T-cell (primary cell): ENCODE measurements around the gene ARL10. TPM values are rescaled to one million over a fixed set of nuclear protein-coding genes. Genes with fewer than 3 reads are reported as not detected.

Source experiments
- ATAC-seq, 4 experiments: fragments of 200-7000 bp in 3 of 4; fragments of 150-1000 bp in 1 of 4; cut with Tn5 transposase; replicated peaks in 1 of 4; 1 replicate in 3 of 4; 2 replicates in 1 of 4; pipeline ENCODE4 v1.10.0; 2021; ENCODE audit warnings: moderate library complexity in 3 of 4, mild to moderate bottlenecking in 2 of 4, moderate number of reproducible peaks in 1 of 4
- CTCF ChIA-PET, 2 donors: fragments of 300-600 bp; sonication (Branson Sonifier 250); formaldehyde crosslinking; loops; one replicate each; lab custom pipeline; 2022; ENCODE audit warnings: antibody characterized with exemption in 2 of 2; lab: Charles Lee
- POLR2A ChIA-PET, 2 donors: fragments of 300-600 bp; sonication (Branson Sonifier 250); formaldehyde crosslinking; loops; one replicate each; lab custom pipeline; 2022; ENCODE audit warnings: antibody characterized with exemption in 2 of 2; lab: Charles Lee
- DNase-seq, 35 experiments: peaks; one replicate each; pipeline versions ENCODE4 v3.0.0 to v3.0.0-alpha.2; 2013 to 2023
- H3K27ac ChIP-seq: one replicate; pipeline ENCODE4 v1.5.1; 2013; ENCODE audit warnings: low read length
- H3K27me3 ChIP-seq, 2 experiments: replicated peaks in 1 of 2; 1 replicate in 1 of 2; 2 replicates in 1 of 2; pipeline versions ENCODE4 v1.6.1 to v1.7.0; 2013; ENCODE audit warnings: low read length in 1 of 2, mixed read lengths in 1 of 2; ENCODE audit not compliant: control insufficient read depth in 2 of 2, insufficient read depth in 2 of 2; ENCODE audit errors: extremely low read depth in 1 of 2
- H3K36me3 ChIP-seq, 2 donors: 1 replicate in 1 of 2; 2 replicates in 1 of 2; pipeline versions ENCODE4 v1.6.1 to v1.7.0; 2013; ENCODE audit warnings: low read length in 1 of 2; ENCODE audit not compliant: control insufficient read depth in 2 of 2, insufficient read depth in 1 of 2; ENCODE audit errors: extremely low read depth in 1 of 2
- H3K4me1 ChIP-seq, 2 experiments: 1 replicate in 1 of 2; 2 replicates in 1 of 2; pipeline versions ENCODE4 v1.6.1 to v1.7.0; 2013; ENCODE audit warnings: low read length in 2 of 2, mixed read lengths in 1 of 2; ENCODE audit not compliant: insufficient read depth in 2 of 2, control insufficient read depth in 1 of 2; ENCODE audit errors: extremely low read depth in 1 of 2
- H3K4me3 ChIP-seq, 2 donors: 1 replicate in 1 of 2; 2 replicates in 1 of 2; pipeline versions ENCODE4 v1.5.1 to v1.7.0; 2013; ENCODE audit warnings: mild to moderate bottlenecking in 2 of 2, low read length in 1 of 2, moderate library complexity in 1 of 2; ENCODE audit not compliant: control insufficient read depth in 1 of 2; ENCODE audit errors: extremely low read depth in 1 of 2
- H3K9me3 ChIP-seq: 2 replicates; pipeline ENCODE4 v1.7.0; 2013
- H3K27ac Mint-ChIP-seq, 2 donors: one replicate each; pipeline ENCODE4 v1.8.0; 2020 to 2021; ENCODE audit warnings: mild to moderate bottlenecking in 2 of 2, mixed read lengths in 2 of 2
- H3K27me3 Mint-ChIP-seq, 2 donors: one replicate each; pipeline ENCODE4 v1.8.0; 2021 to 2022; ENCODE audit warnings: mixed read lengths in 2 of 2
- H3K36me3 Mint-ChIP-seq: one replicate; pipeline ENCODE4 v1.8.0; 2021; ENCODE audit warnings: mixed read lengths
- H3K4me1 Mint-ChIP-seq, 3 donors: one replicate each; pipeline ENCODE4 v1.8.0; 2020 to 2022; ENCODE audit warnings: mixed read lengths in 3 of 3, mild to moderate bottlenecking in 1 of 3
- H3K4me3 Mint-ChIP-seq, 3 donors: one replicate each; pipeline ENCODE4 v1.8.0; 2020 to 2022; ENCODE audit warnings: mild to moderate bottlenecking in 3 of 3, mixed read lengths in 3 of 3, moderate library complexity in 3 of 3
- H3K9me3 Mint-ChIP-seq, 3 donors: one replicate each; pipeline ENCODE4 v1.8.0; 2020 to 2022; ENCODE audit warnings: mixed read lengths in 3 of 3
- WGBS: methylation state at CpG from one replicate; pipeline ENCODE4 v1.1.5; 2013; ENCODE audit warnings: missing lambda C conversion rate; ENCODE audit not compliant: insufficient coverage; 5-methylcytosine and 5-hydroxymethylcytosine counted together
- total RNA-seq, 35 experiments: library from RNA in 6 of 35; stranded (reverse) in 6 of 35; fragments of 120-200 nt in 1 of 35; gene quantifications; one replicate each; pipeline versions ENCODE4 v1.2.1 to v1.2.4 and lab custom pipeline; 2013 to 2026

The ARL10 gene
- total RNA-seq, 5 donors from 2014 or later (not counting 1 experiment from before 2014, with no cell fraction given), result 9.9 to 20.0 (median 18.0) TPM

DNA sequence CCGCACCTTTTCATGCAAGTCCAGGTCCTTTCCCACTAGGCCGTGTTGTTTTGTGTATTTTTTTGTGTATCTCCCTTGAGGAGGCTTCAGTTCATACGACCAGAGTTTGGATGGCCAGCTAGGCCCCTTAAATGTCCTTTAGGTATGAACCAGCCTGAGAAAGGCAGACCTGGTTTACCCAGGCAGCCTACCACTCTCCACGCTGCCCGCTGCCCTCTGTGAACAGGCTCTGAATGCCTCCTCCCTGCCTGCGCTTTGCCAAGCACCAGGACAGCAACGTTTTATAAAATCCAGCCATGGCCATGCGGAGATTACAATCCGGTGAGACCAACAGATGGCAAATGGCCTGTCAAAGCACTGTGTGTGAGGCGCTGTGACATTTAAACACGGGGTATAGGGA, 51.7 kb downstream of the ARL10 start:
- no peaks in the 10 kb centered on the region for H3K27me3 Mint-ChIP-seq
- H3K9me3 Mint-ChIP-seq, result no peaks in the 10 kb centered on the region
- H3K4me3 ChIP-seq, result peak overlapping the region in 1 of 2 donors; percentile 39
- H3K9me3 ChIP-seq, result no peaks in the 10 kb centered on the region
- POLR2A ChIA-PET, result interaction anchor here in 1 of 2 donors (0.6 to 1.1 kb wide), 2 partner anchors 12 to 44 kb away, joined by 3 read pairs; no protein-coding TSS in a partner anchor
- H3K4me1 ChIP-seq, result peaks cover 11 to 39% of the 10 kb centered on the region in 2 experiments
- H3K27ac ChIP-seq, result peak overlapping the region; percentile 55
- no peak for DNase-seq
- ATAC-seq, result no peak
- CTCF ChIA-PET, result interaction anchor here (0.6 to 2.3 kb wide), 5 partner anchors 31 to 1821 kb away, joined by 3 to 12 read pairs (median 3); no protein-coding TSS in a partner anchor
- H3K27me3 ChIP-seq, result no peaks in the 10 kb centered on the region
- WGBS, result 86% methylated on average over 11 of the region's 11 CpGs
- no peaks in the 10 kb centered on the region for H3K36me3 Mint-ChIP-seq
- H3K36me3 ChIP-seq, result no peaks in the 10 kb centered on the region
- H3K4me3 Mint-ChIP-seq, result peak overlapping the region; percentile 70 to 76 (median 73)
- peaks cover 32 to 42% (median 37%) of the 10 kb centered on the region in 3 donors for H3K4me1 Mint-ChIP-seq
- H3K27ac Mint-ChIP-seq, result peak overlapping the region; percentile 72 to 77

DNA sequence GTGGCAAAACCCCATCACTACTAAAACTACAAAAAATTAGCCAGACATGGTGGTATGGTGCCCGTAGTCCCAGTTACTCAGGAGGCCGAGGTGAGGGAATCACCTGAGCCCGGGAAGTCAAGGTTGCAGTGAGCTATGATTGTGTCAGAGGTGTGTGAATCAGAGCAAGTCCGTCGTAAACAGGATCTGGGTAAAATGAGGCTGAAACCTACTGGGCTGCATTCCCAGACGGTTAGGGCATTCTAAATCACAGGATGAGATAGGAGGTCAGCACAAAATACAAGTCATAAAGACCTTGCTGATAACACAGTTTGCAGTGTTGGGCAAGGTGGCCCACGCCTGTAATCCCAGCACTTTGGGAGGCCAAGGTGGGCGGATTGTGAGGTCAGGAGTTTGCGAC, 53.0 kb downstream of the ARL10 start:
- H3K27ac Mint-ChIP-seq, result peak overlapping the region in 1 of 2 donors; percentile 28
- no peaks in the 10 kb centered on the region for H3K9me3 Mint-ChIP-seq
- ChIA-PET POLR2A (interaction anchor here (0.6 to 1.1 kb wide), 2 partner anchors 13 to 193 kb away, joined by 3 read pairs; no protein-coding TSS in a partner anchor), CTCF (interaction anchor here (0.8 to 1.3 kb wide), 5 partner anchors 19 to 694 kb away, joined by 3 to 6 read pairs (median 5); no protein-coding TSS in a partner anchor)
- peaks cover 0 to 7% of the 10 kb centered on the region in 2 donors for H3K27me3 Mint-ChIP-seq
- H3K4me1 ChIP-seq, result peaks cover 11 to 33% of the 10 kb centered on the region in 2 experiments
- no peaks in the 10 kb centered on the region for H3K9me3 ChIP-seq
- WGBS, result 90% methylated on average over 8 of the region's 9 CpGs
- no peak overlapping the region for H3K4me3 Mint-ChIP-seq
- H3K36me3 ChIP-seq, result no peaks in the 10 kb centered on the region
- H3K36me3 Mint-ChIP-seq, result no peaks in the 10 kb centered on the region
- DNase-seq (no peak), ATAC-seq (no peak)
- H3K27me3 ChIP-seq, result peaks cover 0 to 4% of the 10 kb centered on the region in 2 experiments
- no peak overlapping the region for H3K4me3 ChIP-seq
- H3K4me1 Mint-ChIP-seq, result peaks cover 27 to 32% (median 28%) of the 10 kb centered on the region in 3 donors
- H3K27ac ChIP-seq, result no peak overlapping the region

DNA sequence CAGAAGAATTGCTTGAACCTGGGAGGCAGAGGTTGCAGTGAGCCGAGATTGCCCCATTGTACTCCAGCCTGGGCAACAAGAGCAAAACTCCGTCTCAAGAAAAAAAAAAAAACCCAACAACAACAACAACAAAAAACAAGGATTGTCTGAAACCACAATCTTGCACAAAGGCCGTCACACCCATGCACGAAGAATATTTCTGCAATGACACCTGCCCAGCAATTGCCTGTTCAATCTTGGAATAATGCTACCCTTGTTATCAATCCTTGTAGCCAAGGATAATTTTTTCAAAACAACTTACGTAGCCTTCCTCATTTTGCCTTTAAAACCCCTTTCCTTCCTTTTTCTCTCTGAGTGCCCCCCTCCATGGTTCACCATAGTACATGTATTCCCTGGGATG, 54.8 kb downstream of the ARL10 start:
- Histone ChIP-seq H3K27me3 (peaks cover 0 to 8% of the 10 kb centered on the region in 2 experiments), H3K27ac (no peak overlapping the region), H3K9me3 (no peaks in the 10 kb centered on the region), H3K36me3 (no peaks in the 10 kb centered on the region), H3K4me1 (peaks cover 6 to 17% of the 10 kb centered on the region in 2 experiments), H3K4me3 (no peak overlapping the region)
- Mint-ChIP-seq H3K27ac (no peak overlapping the region), H3K9me3 (no peaks in the 10 kb centered on the region), H3K36me3 (no peaks in the 10 kb centered on the region), H3K4me1 (peaks cover 11 to 15% (median 13%) of the 10 kb centered on the region in 3 donors), H3K27me3 (peaks cover 0 to 8% of the 10 kb centered on the region in 2 donors), H3K4me3 (no peak overlapping the region)
- POLR2A ChIA-PET, result no interaction called here
- ATAC-seq (no peak), DNase-seq (no peak)
- CTCF ChIA-PET, result interaction anchor here in 1 of 2 donors (1.7 kb wide), 1 partner anchor 28 kb away, joined by 3 read pairs; no protein-coding TSS in a partner anchor
- 82% methylated on average over 5 of the region's 5 CpGs for WGBS

DNA sequence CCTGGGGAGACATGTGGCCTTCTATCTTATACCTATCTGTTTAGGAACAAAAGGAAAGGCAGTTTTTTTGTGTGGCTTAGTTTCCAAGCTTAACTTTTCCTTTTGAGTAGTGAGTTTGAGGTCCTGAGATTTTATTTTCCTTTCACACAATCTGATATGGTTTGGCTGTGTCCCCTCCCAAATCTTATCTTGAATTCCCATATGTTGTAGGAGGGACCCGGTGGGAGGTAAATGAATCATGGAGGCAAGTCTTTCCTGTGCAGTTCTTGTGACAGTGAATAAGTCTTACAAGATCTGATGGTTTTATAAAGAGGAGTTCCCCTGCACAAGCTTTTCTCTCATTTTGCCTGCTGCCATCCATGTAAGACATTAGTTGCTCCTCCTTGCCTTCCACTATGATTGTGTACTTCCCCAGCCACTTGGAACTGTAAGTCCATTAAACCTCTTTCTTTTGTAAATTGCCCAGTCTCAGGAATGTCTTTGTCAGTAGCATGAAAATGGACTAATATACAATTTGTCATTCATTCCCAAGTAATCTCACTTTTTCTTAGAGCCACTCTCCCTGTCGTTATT, 55.8 kb downstream of the ARL10 start:
- Histone ChIP-seq H3K36me3 (no peaks in the 10 kb centered on the region), H3K27me3 (peaks cover 0 to 8% of the 10 kb centered on the region in 2 experiments), H3K9me3 (no peaks in the 10 kb centered on the region), H3K4me1 (peaks cover 0 to 7% of the 10 kb centered on the region in 2 experiments), H3K4me3 (no peak overlapping the region), H3K27ac (no peak overlapping the region)
- CTCF ChIA-PET, result interaction anchor here in 1 of 2 donors (0.6 to 1.7 kb wide), 4 partner anchors 27 to 67 kb away, joined by 3 read pairs; no protein-coding TSS in a partner anchor
- Mint-ChIP-seq H3K4me3 (no peak overlapping the region), H3K4me1 (peaks cover 5 to 8% (median 7%) of the 10 kb centered on the region in 3 donors), H3K9me3 (peaks cover 0 to 2% (median 0%) of the 10 kb centered on the region in 3 donors), H3K36me3 (no peaks in the 10 kb centered on the region), H3K27me3 (peaks cover 0 to 10% of the 10 kb centered on the region in 2 donors), H3K27ac (no peak overlapping the region)
- no CpG with 5 or more reads among the region's 2 CpGs for WGBS
- ATAC-seq (no peak), DNase-seq (no peak)
- POLR2A ChIA-PET, result no interaction called here

DNA sequence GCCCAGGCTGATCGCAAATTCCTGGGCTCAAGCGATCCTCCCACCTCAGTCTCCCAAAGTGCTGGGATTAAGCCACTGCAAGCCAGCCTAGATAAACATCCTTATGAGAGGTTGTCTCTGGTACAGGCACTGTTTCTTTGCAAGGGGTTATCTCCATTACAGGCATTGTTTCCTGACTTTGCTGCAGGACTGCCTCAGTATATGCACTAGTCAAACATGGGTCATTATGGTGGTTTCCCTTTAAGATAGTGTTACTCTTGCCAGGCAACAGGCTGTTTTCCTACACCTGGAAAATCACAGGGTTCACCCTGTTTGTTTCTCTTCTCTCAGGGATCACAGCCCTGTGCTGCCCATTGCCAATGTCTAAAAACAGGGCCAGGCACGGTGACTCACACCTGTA, 58.9 kb downstream of the ARL10 start:
- Mint-ChIP-seq H3K36me3 (no peaks in the 10 kb centered on the region), H3K4me3 (no peak overlapping the region), H3K27ac (no peak overlapping the region), H3K27me3 (peaks cover 0 to 10% of the 10 kb centered on the region in 2 donors), H3K9me3 (peaks cover 0 to 2% (median 0%) of the 10 kb centered on the region in 3 donors), H3K4me1 (no peaks in the 10 kb centered on the region)
- ChIA-PET CTCF (no interaction called here), POLR2A (no interaction called here)
- H3K9me3 ChIP-seq, result no peaks in the 10 kb centered on the region
- ATAC-seq (no peak), DNase-seq (no peak)
- H3K36me3 ChIP-seq, result no peaks in the 10 kb centered on the region
- no CpG with 5 or more reads among the region's 3 CpGs for WGBS
- H3K4me1 ChIP-seq, result no peaks in the 10 kb centered on the region
- no peak overlapping the region for H3K4me3 ChIP-seq
- no peak overlapping the region for H3K27ac ChIP-seq
- H3K27me3 ChIP-seq, result peaks cover 0 to 8% of the 10 kb centered on the region in 2 experiments

DNA sequence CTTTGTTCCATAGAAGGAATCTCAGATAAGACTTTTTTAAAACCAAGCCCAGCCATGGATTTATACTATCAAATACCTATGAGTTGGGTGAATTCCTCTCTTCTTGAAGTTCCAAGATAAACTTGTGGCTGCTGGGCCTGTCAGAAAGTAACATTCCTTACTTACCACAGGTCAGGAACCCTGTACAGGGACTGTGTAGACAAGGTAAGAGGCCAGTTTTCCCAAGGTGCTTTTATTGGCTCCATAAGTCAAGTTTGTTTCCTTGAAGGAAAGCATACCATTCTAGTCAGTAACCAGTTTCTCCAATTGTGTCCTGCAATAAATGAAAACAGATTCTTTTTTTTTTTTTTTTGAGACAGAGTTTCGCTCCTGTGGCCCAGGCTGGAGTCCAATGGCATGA, 59.9 kb downstream of the ARL10 start:
- H3K4me1 ChIP-seq, result no peaks in the 10 kb centered on the region
- CTCF ChIA-PET, result interaction anchor here in 1 of 2 donors (0.7 kb wide), 1 partner anchor 58 kb away, joined by 3 read pairs; no protein-coding TSS in a partner anchor
- H3K27me3 ChIP-seq, result peaks cover 0 to 8% of the 10 kb centered on the region in 2 experiments
- WGBS, result 60% methylated on average over 1 of the region's 1 CpG
- ATAC-seq (no peak), DNase-seq (no peak)
- no peak overlapping the region for H3K27ac ChIP-seq
- no peaks in the 10 kb centered on the region for H3K36me3 ChIP-seq
- H3K36me3 Mint-ChIP-seq, result no peaks in the 10 kb centered on the region
- H3K4me3 ChIP-seq, result no peak overlapping the region
- POLR2A ChIA-PET, result no interaction called here
- H3K9me3 ChIP-seq, result no peaks in the 10 kb centered on the region
- no peak overlapping the region for H3K4me3 Mint-ChIP-seq
- no peaks in the 10 kb centered on the region for H3K4me1 Mint-ChIP-seq
- H3K9me3 Mint-ChIP-seq, result peaks cover 0 to 2% (median 0%) of the 10 kb centered on the region in 3 donors
- H3K27ac Mint-ChIP-seq, result no peak overlapping the region
- peaks cover 0 to 10% of the 10 kb centered on the region in 2 donors for H3K27me3 Mint-ChIP-seq
